Urinary bladder (tissue), 4 donors: Measurements from ENCODE around the gene SLC9A9. TPM values are rescaled to one million over a fixed set of nuclear protein-coding genes. Genes with fewer than 3 reads are reported as not detected.

Experiments
- DNase-seq: peaks from one replicate; pipeline ENCODE4 v3.0.0-alpha.2; 2015; ENCODE audit errors: extremely low spot score
- H3K27ac ChIP-seq: one replicate; pipeline ENCODE4 v1.5.1; 2013; ENCODE audit warnings: low read depth, mild to moderate bottlenecking, moderate library complexity
- H3K36me3 ChIP-seq: one replicate; pipeline ENCODE4 v1.6.1; 2013; ENCODE audit warnings: mild to moderate bottlenecking, moderate library complexity; ENCODE audit not compliant: insufficient read depth
- H3K4me1 ChIP-seq: one replicate; pipeline ENCODE4 v1.6.1; 2013; ENCODE audit warnings: mild to moderate bottlenecking, moderate library complexity; ENCODE audit not compliant: insufficient read depth
- H3K4me3 ChIP-seq: one replicate; pipeline ENCODE4 v1.5.1; 2013; ENCODE audit warnings: low read depth, low read length
- WGBS: extraction: QIAGEN DNeasy Blood & Tissue Kit; methylation state at CpG from one replicate; pipeline ENCODE4 v1.1.7; 2013; 5-methylcytosine and 5-hydroxymethylcytosine counted together
- polyA plus RNA-seq: library from polyadenylated mRNA; stranded (reverse); fragments of 200-250 nt; gene quantifications from one replicate; pipeline ENCODE4 v1.2.3, GENCODE V29; 2013
- total RNA-seq: library from RNA; depleted of rRNA; stranded (reverse); fragments of >200 nt; gene quantifications from one replicate; pipeline ENCODE4 v1.2.3, GENCODE V29; 2014
- donor health status: healthy with polysubstance abuse.
- donor health status: healthy.

SLC9A9 gene
- total and polyA plus RNA-seq, 2 donors = 28.7 to 46.2 TPM

GRCh38 chr3:143469159-143469558 lies 379.1 kb downstream of the SLC9A9 start:
- Histone ChIP-seq H3K4me3 (no peak overlapping the region), H3K4me1 (no peaks in the 10 kb centered on the region), H3K36me3 (no peaks in the 10 kb centered on the region), H3K27ac (no peak overlapping the region)
- no peak for DNase-seq
- WGBS = 81% methylated on average over 5 of the region's 5 CpGs

DNA sequence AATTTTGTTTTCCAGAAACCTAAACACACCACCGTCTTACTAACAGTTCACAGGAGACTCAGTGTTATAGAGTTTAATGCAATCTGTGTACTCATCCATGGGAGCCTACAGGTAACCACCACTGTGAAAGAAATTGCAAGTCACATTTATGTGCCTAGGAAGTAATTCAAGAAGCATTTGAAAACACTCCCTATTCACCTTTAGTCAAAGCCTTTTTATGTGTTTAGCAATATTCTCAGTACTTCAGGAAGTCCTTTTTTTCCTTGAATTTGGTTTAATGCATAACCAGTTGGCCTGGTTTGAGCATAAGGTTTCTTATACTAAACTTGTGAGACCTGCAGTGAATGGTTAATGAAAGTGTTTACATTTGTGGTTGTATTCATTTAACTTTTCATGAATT lies 382.6 kb downstream of the SLC9A9 start:
- no peaks in the 10 kb centered on the region for H3K4me1 ChIP-seq
- 86% methylated on average over 1 of the region's 1 CpG for WGBS
- no peak overlapping the region for H3K27ac ChIP-seq
- DNase-seq = no peak
- no peak overlapping the region for H3K4me3 ChIP-seq
- no peaks in the 10 kb centered on the region for H3K36me3 ChIP-seq

GRCh38 chr3:143464850-143465249 lies 383.4 kb downstream of the SLC9A9 start:
- no peaks in the 10 kb centered on the region for H3K4me1 ChIP-seq
- H3K4me3 ChIP-seq = no peak overlapping the region
- H3K27ac ChIP-seq = no peak overlapping the region
- 65% methylated on average over 2 of the region's 2 CpGs for WGBS
- DNase-seq = no peak
- no peaks in the 10 kb centered on the region for H3K36me3 ChIP-seq

DNA sequence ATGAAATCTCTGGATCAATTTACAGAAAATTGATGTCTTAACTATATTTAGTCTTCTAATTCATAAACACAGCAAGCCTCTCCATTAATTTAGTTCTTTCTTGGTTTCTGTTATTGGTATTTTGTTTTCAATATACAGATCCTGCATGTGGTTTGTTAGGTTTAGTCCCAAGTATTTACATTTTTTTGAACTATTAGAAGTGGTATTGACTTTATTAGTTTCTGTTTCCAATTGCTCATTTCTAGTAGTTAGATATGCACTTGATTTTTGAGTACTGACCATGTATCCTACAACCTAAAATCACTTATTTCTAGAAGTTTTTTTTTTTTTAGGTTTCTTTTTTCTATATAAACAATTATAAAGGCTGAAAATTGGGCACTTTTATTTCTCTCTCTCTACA lies 392.8 kb downstream of the SLC9A9 start:
- no peak for DNase-seq
- no peaks in the 10 kb centered on the region for H3K4me1 ChIP-seq
- no peaks in the 10 kb centered on the region for H3K36me3 ChIP-seq
- no peak overlapping the region for H3K4me3 ChIP-seq
- H3K27ac ChIP-seq = no peak overlapping the region

DNA sequence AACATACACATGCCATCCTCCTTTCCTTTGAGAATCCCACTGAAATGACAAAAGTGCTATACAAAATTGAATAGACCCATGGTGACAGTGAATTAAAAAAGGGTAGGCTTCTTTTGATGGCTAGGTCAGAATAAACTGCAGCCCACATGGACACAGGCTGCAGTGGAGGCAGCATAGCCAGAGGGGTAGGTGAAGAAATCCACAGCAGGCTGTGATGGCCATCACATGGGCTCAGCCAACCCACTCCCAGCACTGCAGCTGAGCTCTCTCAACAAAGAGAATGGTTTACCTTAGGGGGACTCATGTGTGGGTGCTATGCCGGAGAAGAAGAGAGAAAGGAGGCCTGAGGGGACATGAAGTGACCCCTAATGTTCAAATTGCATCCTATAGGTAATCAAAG lies 397.6 kb downstream of the SLC9A9 start:
- Histone ChIP-seq H3K4me1 (no peaks in the 10 kb centered on the region), H3K4me3 (no peak overlapping the region), H3K36me3 (no peaks in the 10 kb centered on the region), H3K27ac (no peak overlapping the region)
- no peak for DNase-seq
- WGBS = 89% methylated on average over 1 of the region's 1 CpG

- no peak for DNase-seq
- H3K27ac ChIP-seq = no peak overlapping the region
- H3K4me3 ChIP-seq = no peak overlapping the region
- H3K36me3 ChIP-seq = no peaks in the 10 kb centered on the region
- WGBS = 85% methylated on average over 5 of the region's 5 CpGs
- no peaks in the 10 kb centered on the region for H3K4me1 ChIP-seq
Observed at GRCh38 chr3:143447491-143447890, 400.8 kb downstream of the SLC9A9 start.

DNA sequence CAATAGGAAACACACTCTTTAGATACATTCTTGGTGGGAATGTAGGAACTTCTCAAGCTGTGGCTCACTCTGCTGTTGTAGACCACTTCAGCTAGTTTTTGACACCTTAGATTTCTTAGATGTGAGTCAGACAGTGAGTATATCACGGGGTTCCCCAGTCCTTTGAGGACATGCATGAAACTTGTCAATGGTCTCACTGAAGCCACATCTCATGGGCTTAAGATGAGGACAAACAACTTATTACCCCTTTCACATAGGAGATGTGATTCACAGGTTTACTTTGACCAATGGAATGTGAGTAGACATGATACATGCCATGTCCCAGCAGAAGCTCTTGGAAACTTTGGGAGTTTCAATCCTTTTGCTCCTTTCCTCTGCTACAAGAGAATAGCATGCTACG lies 403.1 kb downstream of the SLC9A9 start:
- no peak overlapping the region for H3K27ac ChIP-seq
- H3K4me3 ChIP-seq = no peak overlapping the region
- no peaks in the 10 kb centered on the region for H3K36me3 ChIP-seq
- no peak for DNase-seq
- 96% methylated on average over 2 of the region's 2 CpGs for WGBS
- no peaks in the 10 kb centered on the region for H3K4me1 ChIP-seq

DNA sequence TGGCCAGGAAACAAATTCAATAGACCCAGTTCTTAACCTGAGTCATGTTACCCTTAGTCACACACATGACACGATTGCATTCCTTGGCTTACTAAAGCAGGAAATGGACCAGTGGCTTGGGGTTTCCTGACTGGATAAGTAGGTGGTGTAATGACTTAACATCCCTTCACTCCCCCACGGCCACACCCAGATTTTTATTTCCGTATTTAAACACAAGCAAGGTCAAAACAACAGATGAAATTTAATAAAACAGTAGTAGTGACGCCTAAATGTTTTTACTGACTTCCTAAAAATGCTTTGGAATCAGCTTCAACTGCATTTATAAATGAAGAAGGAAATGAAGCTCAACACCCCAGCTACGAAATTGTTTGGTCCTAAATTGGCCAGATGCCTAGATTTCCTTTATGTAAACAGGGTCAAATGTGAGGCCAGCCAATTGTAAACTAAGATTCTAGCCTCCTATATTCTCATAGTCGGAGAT lies 404.4 kb downstream of the SLC9A9 start:
- 44% methylated on average over 6 of the region's 6 CpGs for WGBS
- no peaks in the 10 kb centered on the region for H3K36me3 ChIP-seq
- H3K27ac ChIP-seq = no peak overlapping the region
- no peaks in the 10 kb centered on the region for H3K4me1 ChIP-seq
- no peak overlapping the region for H3K4me3 ChIP-seq
- peak; percentile 18 for DNase-seq

- no peak overlapping the region for H3K27ac ChIP-seq
- no peak for DNase-seq
- H3K4me3 ChIP-seq = no peak overlapping the region
- H3K4me1 ChIP-seq = no peaks in the 10 kb centered on the region
- no peaks in the 10 kb centered on the region for H3K36me3 ChIP-seq
- 90% methylated on average over 3 of the region's 3 CpGs for WGBS
Observed at GRCh38 chr3:143442814-143443447, 405.3 kb downstream of the SLC9A9 start.

GRCh38 chr3:143441516-143442171 lies 406.6 kb downstream of the SLC9A9 start:
- H3K27ac ChIP-seq = no peak overlapping the region
- DNase-seq = no peak
- no peaks in the 10 kb centered on the region for H3K4me1 ChIP-seq
- H3K36me3 ChIP-seq = no peaks in the 10 kb centered on the region
- no peak overlapping the region for H3K4me3 ChIP-seq
- 100% methylated on average over 1 of the region's 1 CpG for WGBS

DNA sequence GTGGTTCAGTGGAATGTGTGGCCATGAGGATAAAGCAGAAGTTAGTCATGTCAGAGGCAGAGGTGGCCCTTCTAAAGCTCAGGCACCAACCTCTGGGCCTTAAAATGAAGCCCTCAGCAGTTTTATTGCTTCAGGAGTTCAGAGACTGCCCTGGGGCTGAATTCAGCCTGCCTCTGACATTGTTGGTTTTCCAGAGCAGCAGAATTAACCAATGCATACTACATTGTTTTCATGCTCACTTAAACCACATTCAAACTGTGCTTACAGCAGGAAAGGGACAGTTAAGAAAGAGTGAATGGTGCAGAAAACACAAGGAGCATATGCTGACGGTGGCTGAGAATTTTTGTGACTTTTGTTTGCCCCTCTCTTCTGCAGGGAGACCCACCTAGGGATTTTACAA lies 408.5 kb downstream of the SLC9A9 start:
- no peaks in the 10 kb centered on the region for H3K4me1 ChIP-seq
- no peak overlapping the region for H3K27ac ChIP-seq
- no peak for DNase-seq
- H3K4me3 ChIP-seq = no peak overlapping the region
- no peaks in the 10 kb centered on the region for H3K36me3 ChIP-seq
- WGBS = 84% methylated on average over 1 of the region's 1 CpG

- no peak overlapping the region for H3K27ac ChIP-seq
- H3K4me1 ChIP-seq = no peaks in the 10 kb centered on the region
- no peak for DNase-seq
- WGBS = 94% methylated on average over 10 of the region's 10 CpGs
- no peaks in the 10 kb centered on the region for H3K36me3 ChIP-seq
- H3K4me3 ChIP-seq = no peak overlapping the region
Observed at GRCh38 chr3:143437405-143437804, 410.9 kb downstream of the SLC9A9 start.

DNA sequence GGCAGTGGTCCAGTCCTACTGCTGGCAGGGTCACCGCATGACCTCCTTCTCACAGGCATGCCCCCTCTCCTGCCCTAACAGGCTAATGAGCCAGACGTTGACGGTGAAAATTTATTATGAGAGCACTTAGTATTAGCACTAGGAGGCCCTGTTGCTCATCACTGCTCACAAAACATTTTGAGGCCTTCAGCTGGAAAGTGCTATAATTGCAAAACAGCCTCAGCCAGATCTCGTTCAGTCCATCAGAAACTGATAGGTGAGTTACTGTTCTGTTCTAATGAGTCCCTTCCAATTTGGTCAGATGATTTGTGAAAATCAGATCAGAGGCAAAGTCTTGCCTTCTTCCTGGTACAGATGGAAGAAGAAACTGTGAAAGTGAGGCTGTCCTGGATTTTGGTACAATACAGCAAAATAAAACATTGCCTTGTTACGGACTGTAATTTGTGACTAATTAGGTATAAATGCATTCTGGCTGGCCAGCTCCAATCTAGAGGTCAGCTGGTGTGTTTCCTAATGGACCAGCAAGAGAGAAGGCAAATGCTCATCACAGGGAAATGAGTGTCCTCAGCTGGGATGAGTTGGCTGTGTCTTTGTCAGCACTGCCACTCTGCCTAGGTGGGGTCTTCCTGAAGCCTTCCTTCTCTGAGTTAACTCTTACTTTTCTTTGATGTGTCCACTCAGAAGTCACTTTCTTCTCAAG lies 411.9 kb downstream of the SLC9A9 start:
- WGBS = 93% methylated on average over 5 of the region's 5 CpGs
- Histone ChIP-seq H3K27ac (no peak overlapping the region), H3K4me3 (no peak overlapping the region), H3K36me3 (no peaks in the 10 kb centered on the region), H3K4me1 (no peaks in the 10 kb centered on the region)
- no peak for DNase-seq

DNA sequence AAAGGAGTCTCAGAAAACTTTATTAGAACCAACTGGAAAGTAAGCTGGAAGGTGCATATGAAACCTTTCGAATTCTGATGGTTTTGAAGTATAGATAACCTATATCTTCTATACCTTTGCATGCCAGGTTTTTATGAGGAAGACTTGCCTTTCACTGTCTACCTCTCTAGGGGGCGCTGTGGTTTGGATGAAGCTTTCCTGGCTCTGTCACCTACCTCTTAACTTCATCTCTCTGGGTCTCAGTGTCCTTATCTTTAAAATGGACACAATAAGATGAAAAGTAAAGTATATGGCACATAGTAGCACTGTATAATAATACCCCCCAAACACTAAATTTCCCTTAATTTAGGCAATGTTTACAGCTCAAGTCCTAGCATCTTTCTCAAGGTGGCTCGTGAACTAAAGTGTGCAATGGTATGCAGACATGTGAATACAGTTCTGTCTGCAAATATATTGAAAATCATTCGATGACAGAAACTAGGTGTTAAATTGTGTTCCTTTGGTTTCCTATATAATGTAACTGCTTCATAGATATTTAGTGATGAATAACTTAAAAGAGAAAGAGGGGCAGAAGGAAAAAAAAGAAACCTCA lies 414.4 kb downstream of the SLC9A9 start:
- 71% methylated on average over 4 of the region's 4 CpGs for WGBS
- H3K27ac ChIP-seq = no peak overlapping the region
- no peak overlapping the region for H3K4me3 ChIP-seq
- no peaks in the 10 kb centered on the region for H3K36me3 ChIP-seq
- H3K4me1 ChIP-seq = no peaks in the 10 kb centered on the region
- no peak for DNase-seq
